GM12874 (cell line): Measurements from ENCODE around the gene KCNIP4.

ENCODE experiments used
- CTCF ChIP-seq: IDR thresholded peaks from 2 replicates; pipeline ENCODE4 v1.5.1; 2011; ENCODE audit warnings: low read depth, mild to moderate bottlenecking, control low read depth, low read length, moderate library complexity; ENCODE audit not compliant: insufficient read depth

KCNIP4 gene

GRCh38 chr4:21742326-21742725 lies 206.2 kb downstream of the KCNIP4 start:
- TF ChIP-seq CTCF, result no peak

GRCh38 chr4:21738821-21739220 lies 209.8 kb downstream of the KCNIP4 start:
- TF ChIP-seq CTCF, result no peak

DNA sequence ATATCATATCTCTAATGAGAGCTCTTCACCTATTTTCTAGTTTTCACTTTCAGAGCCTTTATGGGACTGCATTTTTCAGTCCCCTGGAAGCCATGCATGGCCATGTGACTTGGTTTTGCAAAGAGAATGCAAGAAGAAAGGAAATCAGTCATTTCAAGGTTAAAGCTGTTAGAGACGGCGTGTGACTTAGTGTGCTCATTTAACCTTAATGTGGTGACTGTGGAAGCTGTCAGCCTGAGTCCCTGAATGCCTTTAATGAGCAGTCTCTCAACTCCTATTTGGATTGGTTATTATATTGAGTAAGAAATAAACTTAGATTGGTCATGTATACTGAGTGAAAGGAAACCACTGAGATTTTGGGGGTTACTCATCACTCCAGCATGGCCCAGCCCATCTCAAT lies 212.7 kb downstream of the KCNIP4 start:
- no peak for TF ChIP-seq CTCF

GRCh38 chr4:21733894-21734630 lies 214.5 kb downstream of the KCNIP4 start:
- no peak for TF ChIP-seq CTCF

GRCh38 chr4:21728304-21728703 lies 220.3 kb downstream of the KCNIP4 start:
- TF ChIP-seq CTCF, result no peak

DNA sequence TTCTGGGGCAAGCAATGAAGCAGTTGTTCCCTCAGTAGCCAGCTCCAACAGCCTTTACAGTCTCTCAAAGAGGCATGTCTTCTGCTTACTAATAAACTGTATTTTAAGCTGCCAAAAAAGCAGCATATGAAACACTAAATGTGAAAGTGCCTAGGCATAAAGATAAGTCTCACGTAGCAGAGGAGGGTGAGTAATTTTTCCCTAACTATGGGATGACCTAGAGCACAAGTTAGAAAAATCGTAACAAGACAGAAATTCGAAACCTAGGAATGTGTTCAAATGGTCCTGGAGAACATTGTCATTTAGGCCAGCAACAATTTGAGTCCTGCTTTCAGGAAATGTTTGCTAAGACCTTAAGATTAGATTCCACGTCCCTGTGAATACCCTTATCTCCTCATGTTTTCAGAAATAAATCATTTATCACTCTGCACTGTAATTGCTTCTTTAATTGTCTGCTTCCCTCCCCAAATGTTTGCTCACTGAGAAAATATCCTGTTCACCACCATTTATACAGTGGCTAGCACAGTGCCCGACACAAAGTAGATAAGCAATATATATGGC lies 222.2 kb downstream of the KCNIP4 start:
- TF ChIP-seq CTCF, result no peak

DNA sequence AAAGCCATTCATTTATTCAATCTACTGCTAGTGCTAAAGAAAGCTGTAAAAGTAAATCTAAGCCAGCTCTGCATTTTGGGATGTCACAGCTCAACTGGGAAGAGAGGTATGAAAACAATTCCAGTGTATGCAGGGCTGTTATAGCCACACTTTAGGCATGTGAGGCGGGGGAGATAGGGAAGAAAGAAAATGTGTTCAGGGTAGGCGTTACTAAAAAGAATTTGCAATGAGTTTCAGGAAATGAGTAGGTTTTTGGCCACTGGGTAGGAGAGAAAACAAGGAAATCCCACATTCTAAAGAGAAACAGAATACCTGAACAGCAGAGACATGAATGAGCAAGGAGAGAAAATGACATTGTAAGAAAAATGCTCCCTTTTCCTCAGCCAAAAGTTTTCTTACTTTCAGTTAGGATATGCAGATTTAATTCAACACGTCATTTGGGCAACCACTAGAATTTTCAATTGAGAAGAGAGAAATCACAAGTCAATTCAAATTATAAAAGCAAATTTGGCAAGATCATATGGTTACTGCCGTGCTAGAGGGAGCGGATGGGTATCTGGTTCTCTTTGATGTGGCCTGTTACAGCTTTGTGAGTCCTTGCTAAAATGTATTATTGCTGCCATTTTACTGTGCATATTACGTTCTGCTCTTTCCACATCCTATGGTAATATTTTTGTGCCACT lies 226.3 kb downstream of the KCNIP4 start:
- TF ChIP-seq CTCF, result no peak
